Activated T-cell treated with anti-CD3 and anti-CD28 coated beads, Interleukin-2, amount 50 U/mL, for 4 hours (primary cell): ENCODE results near the gene TSKS. TPM values are rescaled to one million over a fixed set of nuclear protein-coding genes. Genes with fewer than 3 reads are reported as not detected.

Experiments
- ATAC-seq, 2 donors: fragments of 200-7000 bp; cut with Tn5 transposase; one replicate each; pipeline ENCODE4 v1.10.0; 2021
- DNase-seq: peaks from one replicate; pipeline ENCODE4 v3.0.0-alpha.2; 2020
- H3K27me3 Mint-ChIP-seq: one replicate; pipeline ENCODE4 v1.8.0; 2021; ENCODE audit warnings: low read depth, mixed read lengths
- H3K36me3 Mint-ChIP-seq: one replicate; pipeline ENCODE4 v1.8.0; 2022; ENCODE audit warnings: mixed read lengths; ENCODE audit not compliant: insufficient read depth
- H3K4me1 Mint-ChIP-seq: one replicate; pipeline ENCODE4 v1.8.0; 2021; ENCODE audit warnings: low read depth, mixed read lengths
- H3K4me3 Mint-ChIP-seq: one replicate; pipeline ENCODE4 v1.8.0; 2021; ENCODE audit warnings: mild to moderate bottlenecking, moderate library complexity, mixed read lengths
- H3K9me3 Mint-ChIP-seq: one replicate; pipeline ENCODE4 v1.8.0; 2021; ENCODE audit warnings: mixed read lengths
- total RNA-seq, 3 donors: library from RNA; stranded (reverse); gene quantifications; one replicate each; pipeline ENCODE4 v1.2.1, GENCODE V29; 2021

Gene TSKS, protein sequence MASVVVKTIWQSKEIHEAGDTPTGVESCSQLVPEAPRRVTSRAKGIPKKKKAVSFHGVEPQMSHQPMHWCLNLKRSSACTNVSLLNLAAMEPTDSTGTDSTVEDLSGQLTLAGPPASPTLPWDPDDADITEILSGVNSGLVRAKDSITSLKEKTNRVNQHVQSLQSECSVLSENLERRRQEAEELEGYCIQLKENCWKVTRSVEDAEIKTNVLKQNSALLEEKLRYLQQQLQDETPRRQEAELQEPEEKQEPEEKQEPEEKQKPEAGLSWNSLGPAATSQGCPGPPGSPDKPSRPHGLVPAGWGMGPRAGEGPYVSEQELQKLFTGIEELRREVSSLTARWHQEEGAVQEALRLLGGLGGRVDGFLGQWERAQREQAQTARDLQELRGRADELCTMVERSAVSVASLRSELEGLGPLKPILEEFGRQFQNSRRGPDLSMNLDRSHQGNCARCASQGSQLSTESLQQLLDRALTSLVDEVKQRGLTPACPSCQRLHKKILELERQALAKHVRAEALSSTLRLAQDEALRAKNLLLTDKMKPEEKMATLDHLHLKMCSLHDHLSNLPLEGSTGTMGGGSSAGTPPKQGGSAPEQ
- total RNA-seq, result 1 to 10 TPM in 1 of 3 donors, under 1 TPM in 1, not detected in 1; 0.40 to 1.2 TPM

DNA sequence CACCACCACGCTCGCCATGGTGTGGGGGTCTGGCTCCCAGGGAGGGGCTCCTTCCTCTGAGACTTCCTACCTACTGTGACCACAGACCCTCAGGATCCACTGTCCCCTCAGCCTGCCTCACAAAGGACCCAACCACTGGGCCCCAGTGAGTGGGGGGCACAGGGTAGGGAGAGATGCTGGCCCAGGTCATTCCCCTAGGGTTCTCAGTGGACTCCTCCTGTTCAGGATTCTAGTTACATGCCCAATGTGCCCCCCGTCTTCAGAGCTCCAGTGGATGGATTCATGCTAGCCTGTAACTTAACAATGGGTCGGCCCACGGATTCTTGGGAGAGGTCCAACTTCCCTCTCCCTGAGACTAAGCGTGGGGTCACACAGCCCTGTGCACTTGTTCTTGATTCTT is at the start of gene TSKS:
Gene TSKS, minus strand, starts transcription at position 77 of the 400 bp plus-strand sequence. Its CDS starts 59 bp downstream, at position 18.
- Mint-ChIP-seq H3K36me3 (no peaks in the 10 kb centered on the region), H3K4me1 (peaks cover 18% of the 10 kb centered on the region), H3K9me3 (no peaks in the 10 kb centered on the region), H3K27me3 (no peaks in the 10 kb centered on the region), H3K4me3 (no peak within 1 kb of the TSS)
- DNase-seq (no peak), ATAC-seq (no peak)

DNA sequence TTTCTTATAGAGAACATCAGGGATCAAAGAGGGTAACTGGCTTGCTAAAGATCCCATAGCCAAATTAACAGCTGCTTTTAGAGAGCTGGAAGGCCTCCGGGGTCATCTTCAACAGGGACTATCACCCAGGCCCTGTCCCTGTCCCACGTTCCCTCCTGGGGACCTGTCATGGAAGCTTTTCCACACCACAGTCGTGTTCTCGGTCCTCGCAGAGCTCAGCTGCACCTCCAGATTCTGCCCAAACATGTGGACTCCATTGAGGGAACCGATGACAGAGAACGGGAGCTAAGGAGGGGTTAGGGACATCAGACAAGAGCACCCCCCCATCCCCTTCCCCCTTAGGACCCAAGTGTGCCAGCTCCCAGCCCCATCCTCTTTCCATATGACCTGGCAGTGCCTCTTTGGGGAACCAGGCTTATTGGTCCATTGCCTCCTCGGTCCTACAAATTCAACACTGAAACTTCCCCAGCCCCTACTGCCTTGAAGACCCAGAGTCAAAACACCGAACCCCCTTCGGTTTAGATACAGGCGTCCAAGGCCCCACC is 49.4 kb upstream of the TSKS start:
- Mint-ChIP-seq H3K4me1 (peaks cover 37% of the 10 kb centered on the region), H3K4me3 (peak overlapping the region; percentile 91), H3K36me3 (no peaks in the 10 kb centered on the region), H3K9me3 (no peaks in the 10 kb centered on the region), H3K27me3 (no peaks in the 10 kb centered on the region)
- ATAC-seq (no peak), DNase-seq (no peak)

DNA sequence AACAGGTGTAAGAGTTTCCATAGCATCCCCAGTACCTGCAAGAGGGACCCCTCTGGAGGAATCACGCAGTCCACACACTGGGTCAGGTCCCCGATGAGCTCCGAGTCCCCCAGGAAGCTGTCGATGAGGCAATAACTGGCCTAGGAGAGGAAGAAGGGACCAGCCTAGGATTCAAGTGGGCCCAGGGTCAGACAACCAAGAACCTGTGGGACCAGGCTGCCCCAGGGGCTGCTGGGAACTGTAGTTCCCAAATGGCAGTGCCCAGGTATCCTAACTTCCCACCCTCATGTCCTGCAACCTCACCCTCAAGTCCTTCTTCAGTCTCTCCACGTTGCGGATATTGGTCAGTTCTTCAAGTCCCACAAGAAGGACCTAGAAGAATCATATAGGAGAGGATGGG is 48.2 kb upstream of the TSKS start:
- H3K4me3 Mint-ChIP-seq, result peak overlapping the region; percentile 91
- DNase-seq (no peak), ATAC-seq (no peak)
- peaks cover 32% of the 10 kb centered on the region for H3K4me1 Mint-ChIP-seq
- no peaks in the 10 kb centered on the region for H3K36me3 Mint-ChIP-seq
- no peaks in the 10 kb centered on the region for H3K27me3 Mint-ChIP-seq
- no peaks in the 10 kb centered on the region for H3K9me3 Mint-ChIP-seq

DNA sequence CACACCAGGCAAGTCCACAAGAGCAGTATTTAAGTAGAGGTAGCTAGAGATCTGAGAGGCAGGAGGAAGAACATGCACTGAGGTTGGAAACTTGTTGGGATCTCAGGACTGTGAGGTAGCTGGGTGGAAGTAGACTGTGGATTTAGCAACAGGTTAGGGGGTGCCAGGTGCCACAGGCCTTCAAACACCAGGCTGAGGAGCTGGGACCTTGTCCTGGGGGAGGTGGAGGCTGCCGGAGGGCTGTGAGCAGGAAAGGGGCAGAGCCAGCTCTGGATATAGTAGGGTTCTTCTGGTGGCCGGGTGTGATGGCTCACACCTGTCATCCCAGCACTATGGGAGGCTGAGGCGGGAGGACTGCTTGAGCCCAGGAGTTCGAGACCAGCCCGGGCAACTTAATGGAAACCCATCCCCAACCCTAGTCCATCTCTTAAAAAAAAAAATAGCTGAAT is 46.9 kb upstream of the TSKS start:
- Mint-ChIP-seq H3K4me1 (peaks cover 32% of the 10 kb centered on the region), H3K36me3 (peaks cover 3% of the 10 kb centered on the region), H3K27me3 (no peaks in the 10 kb centered on the region), H3K4me3 (peak overlapping the region; percentile 78), H3K9me3 (no peaks in the 10 kb centered on the region)
- ATAC-seq (no peak), DNase-seq (no peak)

DNA sequence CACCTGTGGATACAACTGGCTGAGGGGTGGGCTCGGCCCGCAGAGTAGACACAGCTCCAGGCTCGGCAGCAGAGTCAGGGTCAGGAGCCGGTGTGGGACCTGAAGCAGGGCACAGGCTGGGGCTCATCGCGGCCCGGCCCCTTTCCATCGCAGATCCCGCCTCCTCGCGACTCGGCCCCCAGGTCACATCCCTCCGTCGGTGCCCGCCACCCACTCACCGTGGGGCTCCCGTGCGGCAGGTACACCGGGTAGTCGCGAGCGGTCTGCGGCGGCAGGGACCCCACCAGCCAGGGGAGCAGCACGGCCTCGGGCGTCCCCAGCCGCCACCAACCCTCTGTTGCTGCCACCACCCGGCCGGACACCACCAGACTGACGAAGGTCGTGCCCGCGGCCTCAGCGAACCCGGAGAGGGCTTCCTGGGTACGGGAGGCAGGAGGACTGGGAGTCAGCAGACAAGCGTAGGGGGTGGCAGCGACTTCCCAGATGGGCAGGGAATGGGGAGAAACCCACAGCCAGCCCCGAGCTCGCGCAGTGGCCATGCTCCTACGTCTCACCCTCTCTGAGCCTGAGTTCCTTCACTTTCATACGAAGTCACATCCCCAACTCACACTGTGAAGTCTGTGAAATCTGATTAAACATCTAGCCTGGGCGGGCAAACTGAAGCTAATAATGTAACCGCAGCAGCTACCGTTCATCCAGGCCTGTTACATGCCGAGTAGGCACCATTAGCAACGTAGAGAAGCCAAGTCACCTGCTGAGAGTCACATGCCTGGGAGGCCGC is 46.2 kb upstream of the TSKS start:
- peaks cover 3% of the 10 kb centered on the region for H3K36me3 Mint-ChIP-seq
- peaks cover 29% of the 10 kb centered on the region for H3K4me1 Mint-ChIP-seq
- ATAC-seq (peak; percentile 31 to 44), DNase-seq (peak; percentile 42)
- peak overlapping the region; percentile 78 for H3K4me3 Mint-ChIP-seq
- H3K9me3 Mint-ChIP-seq, result no peaks in the 10 kb centered on the region
- no peaks in the 10 kb centered on the region for H3K27me3 Mint-ChIP-seq

DNA sequence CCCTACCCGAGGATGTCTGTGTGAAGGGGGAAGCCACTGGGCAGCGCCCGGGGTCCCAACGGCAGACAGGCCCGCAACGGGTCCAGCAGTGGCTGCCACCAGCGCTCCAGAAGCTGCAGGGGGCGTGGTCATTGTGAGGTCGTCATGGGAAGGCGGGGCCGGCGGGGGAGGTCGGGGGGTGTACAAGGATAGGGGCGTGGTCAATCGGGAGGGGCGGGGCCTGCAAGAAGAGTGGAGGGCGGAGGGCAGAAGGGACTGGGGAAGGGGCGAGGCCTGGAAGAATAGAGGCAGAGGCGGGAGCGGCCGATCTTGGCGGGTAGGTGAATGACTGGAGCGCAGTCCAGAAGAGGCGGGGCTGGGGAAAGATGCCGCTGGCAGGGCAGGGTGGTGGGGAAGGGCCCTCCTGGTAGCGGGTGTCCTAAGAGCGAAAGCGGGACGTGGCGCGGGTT is 45.6 kb upstream of the TSKS start:
- ATAC-seq (peak; percentile 42 to 54), DNase-seq (peak; percentile 85)
- Mint-ChIP-seq H3K9me3 (no peaks in the 10 kb centered on the region), H3K27me3 (no peaks in the 10 kb centered on the region), H3K4me3 (peak overlapping the region; percentile 78), H3K36me3 (peaks cover 4% of the 10 kb centered on the region), H3K4me1 (peaks cover 25% of the 10 kb centered on the region)

DNA sequence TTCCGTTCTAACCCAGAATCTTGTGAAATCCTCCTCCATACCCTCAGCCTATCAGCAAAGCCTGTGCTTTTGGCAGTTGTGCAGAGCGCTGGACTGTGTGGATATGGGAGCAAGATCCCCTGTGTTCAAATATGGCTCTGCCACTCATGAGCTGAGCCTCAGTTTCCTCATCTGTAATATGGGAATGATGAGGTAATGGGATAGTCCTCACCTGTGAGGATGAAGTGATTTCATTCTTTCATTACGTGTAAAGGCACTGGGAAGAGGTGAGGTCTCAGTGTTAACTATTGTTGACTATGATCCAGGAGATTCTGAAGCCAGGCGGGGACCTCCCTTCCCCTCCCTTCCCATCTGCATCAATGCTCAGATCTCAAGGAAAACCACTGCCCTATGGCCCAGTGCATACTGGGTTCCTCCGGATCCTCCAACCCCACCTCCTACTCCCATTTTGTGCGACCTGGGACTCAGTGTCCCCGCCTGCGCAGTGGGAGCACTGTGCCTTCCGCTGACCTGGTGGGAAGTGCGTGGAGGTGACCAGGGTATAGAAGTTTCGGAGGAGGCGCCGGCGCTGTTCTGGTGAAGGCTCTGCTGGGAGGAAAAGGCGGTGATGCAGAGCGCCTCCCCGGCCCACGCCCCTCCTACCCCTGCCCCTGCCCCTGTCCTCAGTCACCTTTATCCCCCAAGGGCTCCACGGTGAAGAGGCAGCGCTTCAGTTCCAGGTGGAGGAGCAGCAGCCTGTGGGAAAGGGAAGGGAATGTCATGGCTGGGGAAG is 45.0 kb upstream of the TSKS start:
- H3K4me1 Mint-ChIP-seq, result peaks cover 20% of the 10 kb centered on the region
- DNase-seq, result no peak
- peaks cover 8% of the 10 kb centered on the region for H3K36me3 Mint-ChIP-seq
- H3K27me3 Mint-ChIP-seq, result no peaks in the 10 kb centered on the region
- H3K9me3 Mint-ChIP-seq, result no peaks in the 10 kb centered on the region
- H3K4me3 Mint-ChIP-seq, result peak overlapping the region; percentile 53
- no peak for ATAC-seq

DNA sequence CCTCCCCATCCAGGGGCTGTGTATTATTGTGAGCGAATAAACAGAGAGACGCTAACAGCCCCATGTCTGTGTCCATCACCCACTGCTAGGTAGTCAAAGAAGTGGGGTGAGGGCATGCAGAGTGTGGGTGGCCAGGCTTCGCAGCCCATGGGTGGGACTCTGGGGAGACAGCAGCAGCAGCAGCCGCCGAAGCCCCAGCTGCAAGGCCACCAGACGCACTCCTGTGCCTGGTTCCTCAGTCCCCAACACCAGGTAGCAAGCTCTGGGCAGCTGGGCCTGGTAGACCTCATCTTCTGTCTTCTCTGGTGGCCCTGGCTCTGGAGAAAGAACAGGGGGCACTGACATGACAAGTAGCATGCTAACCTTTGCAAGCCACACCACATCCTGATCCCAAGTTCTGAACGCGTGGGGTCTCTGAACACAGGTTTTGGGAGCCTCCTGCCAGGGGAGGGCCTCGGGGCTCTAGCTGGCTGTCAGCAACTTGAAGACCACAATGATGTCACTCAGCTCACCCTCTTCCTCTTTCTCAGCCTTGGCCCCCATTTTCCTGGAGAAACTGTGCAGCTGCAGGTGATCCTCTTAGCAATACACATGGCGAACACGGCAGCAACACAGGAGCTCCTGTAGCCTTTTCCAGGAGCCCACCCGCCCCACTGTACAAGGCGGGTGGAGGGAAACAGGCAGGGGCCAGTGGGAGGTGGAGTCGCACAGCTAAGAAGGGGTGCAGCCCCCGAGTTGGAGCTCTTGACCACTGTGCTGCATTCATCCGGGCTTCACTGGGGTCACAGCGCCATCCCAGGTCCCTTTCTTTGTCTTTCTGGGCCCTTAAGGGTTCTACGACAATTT is 44.2 kb upstream of the TSKS start:
- no peak for ATAC-seq
- no peak for DNase-seq

DNA sequence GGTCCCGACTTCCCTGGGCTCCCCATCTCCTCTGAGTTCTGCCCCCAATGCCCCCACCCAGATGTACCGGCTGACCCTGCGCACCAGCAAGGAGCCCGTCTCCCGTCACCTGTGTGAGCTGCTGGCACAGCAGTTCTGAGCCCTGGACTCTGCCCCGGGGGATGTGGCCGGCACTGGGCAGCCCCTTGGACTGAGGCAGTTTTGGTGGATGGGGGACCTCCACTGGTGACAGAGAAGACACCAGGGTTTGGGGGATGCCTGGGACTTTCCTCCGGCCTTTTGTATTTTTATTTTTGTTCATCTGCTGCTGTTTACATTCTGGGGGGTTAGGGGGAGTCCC is 43.5 kb upstream of the TSKS start:
- no peak for ATAC-seq
- no peak overlapping the region for H3K4me3 Mint-ChIP-seq
- no peak for DNase-seq
- peaks cover 10% of the 10 kb centered on the region for H3K4me1 Mint-ChIP-seq
- no peaks in the 10 kb centered on the region for H3K9me3 Mint-ChIP-seq
- H3K36me3 Mint-ChIP-seq, result peaks cover 8% of the 10 kb centered on the region
- no peaks in the 10 kb centered on the region for H3K27me3 Mint-ChIP-seq

More for the DNA sequence above, 44.2 kb upstream of the TSKS start:
- H3K4me1 Mint-ChIP-seq, result peaks cover 13% of the 10 kb centered on the region
- H3K4me3 Mint-ChIP-seq, result no peak overlapping the region
- peaks cover 8% of the 10 kb centered on the region for H3K36me3 Mint-ChIP-seq
- no peaks in the 10 kb centered on the region for H3K27me3 Mint-ChIP-seq
- H3K9me3 Mint-ChIP-seq, result no peaks in the 10 kb centered on the region

DNA sequence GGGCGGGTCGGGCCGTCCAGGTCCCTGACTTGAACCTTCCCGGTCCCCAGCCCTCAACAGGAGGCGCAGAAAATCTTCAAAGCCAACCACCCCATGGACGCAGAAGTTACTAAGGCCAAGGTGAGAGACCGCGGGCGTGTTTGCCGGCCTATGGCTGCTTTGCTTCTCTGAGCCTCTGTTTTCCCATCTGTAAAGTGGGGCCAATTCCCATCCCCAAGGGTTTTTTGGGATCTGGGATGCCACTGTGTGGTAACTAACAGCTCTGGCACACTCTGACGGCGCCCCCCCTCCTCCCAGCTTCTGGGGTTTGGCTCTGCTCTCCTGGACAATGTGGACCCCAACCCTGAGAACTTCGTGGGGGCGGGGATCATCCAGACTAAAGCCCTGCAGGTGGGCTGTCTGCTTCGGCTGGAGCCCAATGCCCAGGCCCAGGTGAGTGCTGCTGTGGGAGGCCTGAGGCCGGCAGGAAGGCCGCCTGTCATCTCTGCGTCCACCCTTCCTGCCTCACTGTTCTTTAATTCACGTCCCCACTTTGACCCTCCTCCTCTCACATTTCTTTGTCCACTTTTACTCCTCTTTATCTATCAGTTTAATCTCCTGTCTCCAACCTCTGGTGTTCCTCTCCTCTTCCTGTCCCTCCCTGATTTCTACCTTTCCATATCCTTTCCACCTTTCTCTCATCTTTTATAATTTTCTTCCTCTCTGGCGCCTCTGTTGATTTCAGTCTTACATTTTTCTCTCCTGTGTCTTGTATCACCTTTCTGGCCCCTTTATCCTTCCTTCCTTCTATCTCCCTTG is 42.9 kb upstream of the TSKS start:
- Mint-ChIP-seq H3K4me1 (peaks cover 10% of the 10 kb centered on the region), H3K4me3 (no peak overlapping the region), H3K9me3 (no peaks in the 10 kb centered on the region), H3K27me3 (no peaks in the 10 kb centered on the region), H3K36me3 (peaks cover 8% of the 10 kb centered on the region)
- no peak for DNase-seq
- no peak for ATAC-seq

DNA sequence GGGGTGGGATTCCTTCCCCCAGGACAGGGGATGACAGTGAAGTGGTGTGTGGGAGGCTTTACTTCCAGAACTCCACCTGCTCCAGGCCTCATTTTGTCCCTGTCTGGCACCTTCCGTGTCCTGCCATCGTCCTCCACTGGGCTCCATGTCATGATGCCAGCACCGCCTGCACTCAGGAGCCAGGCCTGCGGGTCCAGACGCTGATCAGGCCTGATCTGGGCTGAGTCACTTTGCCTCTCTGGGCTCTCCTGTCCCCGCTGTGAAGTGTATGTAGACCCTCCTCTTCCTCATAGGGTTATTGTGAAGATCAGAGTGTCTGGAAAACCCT is 40.4 kb upstream of the TSKS start:
- ATAC-seq (no peak), DNase-seq (no peak)
- Mint-ChIP-seq H3K4me1 (no peaks in the 10 kb centered on the region), H3K27me3 (no peaks in the 10 kb centered on the region), H3K4me3 (no peak overlapping the region), H3K36me3 (peaks cover 8% of the 10 kb centered on the region), H3K9me3 (no peaks in the 10 kb centered on the region)

DNA sequence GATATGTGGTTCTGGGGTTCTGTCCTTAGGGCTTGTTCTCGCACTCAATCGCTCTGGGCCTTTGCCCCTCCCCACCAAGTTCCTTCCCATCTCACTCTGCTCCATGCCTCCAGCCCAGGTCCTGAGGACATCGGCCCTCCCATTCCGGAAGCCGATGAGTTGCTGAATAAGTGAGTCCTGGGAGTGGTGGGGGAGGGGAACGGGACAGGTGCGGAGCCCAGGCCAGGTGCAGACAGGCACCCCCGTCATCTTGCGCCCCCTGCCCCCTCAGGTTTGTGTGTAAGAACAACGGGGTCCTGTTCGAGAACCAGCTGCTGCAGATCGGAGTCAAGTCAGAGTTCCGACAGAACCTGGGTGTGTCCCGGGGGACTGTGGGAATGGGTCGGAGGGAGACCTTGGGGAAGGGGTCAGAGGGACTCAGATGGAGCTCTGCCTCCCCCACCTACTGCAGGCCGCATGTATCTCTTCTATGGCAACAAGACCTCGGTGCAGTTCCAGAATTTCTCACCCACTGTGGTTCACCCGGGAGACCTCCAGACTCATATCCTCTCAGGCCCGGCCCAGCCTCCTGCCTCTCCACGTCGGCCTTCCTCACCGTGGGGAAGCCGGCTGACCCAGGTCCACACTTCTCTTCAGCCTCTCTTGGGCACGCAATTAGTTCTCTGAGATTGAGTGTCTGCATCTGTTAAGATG is 39.9 kb upstream of the TSKS start:
- Mint-ChIP-seq H3K4me1 (no peaks in the 10 kb centered on the region), H3K4me3 (no peak overlapping the region), H3K27me3 (no peaks in the 10 kb centered on the region), H3K36me3 (peaks cover 8% of the 10 kb centered on the region), H3K9me3 (no peaks in the 10 kb centered on the region)
- DNase-seq (no peak), ATAC-seq (no peak)
